Vagina (tissue), 2 donors: ENCODE results near the gene TNNC2.

Experiments
- POLR2A ChIP-seq, 2 donors: fragments of 450-650 bp; IDR thresholded peaks; one replicate each; pipeline ENCODE4 v1.6.1; 2017; ENCODE audit warnings: antibody characterized with exemption in 2 of 2, mild to moderate bottlenecking in 2 of 2, moderate library complexity in 2 of 2
- POLR2AphosphoS5 ChIP-seq, 2 donors: sonication (generic); formaldehyde crosslinking; IDR thresholded peaks; one replicate each; pipeline ENCODE4 v1.9.0; 2017; ENCODE audit warnings: antibody characterized with exemption in 2 of 2, mild to moderate bottlenecking in 2 of 2, low read depth in 1 of 2; ENCODE audit not compliant: insufficient read depth in 1 of 2
- TF ChIP-seq, protein P1 (sequence below), 3 experiments: fragments of 450-650 bp in 2 of 3; fragments of 200-600 bp in 1 of 3; sonication (generic) in 1 of 3; IDR thresholded peaks; one replicate each; pipeline ENCODE4 v1.5.1; 2017 to 2019; ENCODE audit warnings: antibody characterized with exemption in 3 of 3, mild to moderate bottlenecking in 2 of 3, moderate library complexity in 2 of 3

DNA sequence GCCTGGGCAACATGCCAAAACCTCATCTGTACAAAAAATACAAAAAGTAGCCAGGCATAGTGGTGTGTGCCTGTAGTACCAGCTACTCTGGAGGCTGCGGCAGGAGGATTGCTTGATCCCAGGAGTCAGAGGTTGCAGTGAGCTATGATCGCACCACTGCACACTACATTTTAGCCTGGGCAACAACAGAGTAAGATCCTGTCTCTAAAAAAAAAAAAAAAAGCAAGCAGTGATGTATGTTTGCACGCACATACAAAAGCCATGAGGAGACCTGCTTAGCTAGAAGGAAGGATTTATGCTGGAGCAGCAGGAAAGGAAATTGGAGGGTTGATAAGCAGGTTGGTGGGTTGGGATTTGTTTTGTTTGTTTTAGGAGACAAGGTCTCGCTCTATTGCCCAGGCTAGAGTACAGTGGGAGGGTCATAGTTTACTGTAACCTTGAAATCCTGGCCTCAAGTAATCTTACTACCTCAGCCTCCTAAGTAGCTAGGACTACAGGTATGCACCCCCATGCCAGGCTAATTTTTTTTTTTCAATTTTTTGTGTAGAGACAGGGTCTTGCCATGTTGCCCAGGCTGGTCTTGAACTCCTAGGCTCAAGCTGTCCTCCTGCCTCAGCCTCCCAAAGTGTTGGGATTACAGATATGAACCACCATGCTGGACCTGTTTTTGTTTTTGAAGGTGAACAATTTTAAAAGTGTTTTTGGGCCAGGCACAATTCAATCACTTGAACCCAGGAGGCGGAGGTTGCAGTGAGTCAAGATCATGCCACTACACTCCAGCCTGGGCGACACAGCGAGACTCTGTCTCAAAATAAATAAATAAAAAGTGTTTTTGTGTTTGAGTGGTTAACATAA is 34.3 kb upstream of the TNNC2 start:
- TF ChIP-seq POLR2AphosphoS5 (IDR thresholded peaks at IDR 0.05; ENCODE audit: insufficient read depth in 1 of 2, low read depth in 1 of 2) (no peak), POLR2A (IDR thresholded peaks at IDR 0.05) (no peak)
- TF ChIP-seq, protein P1, sequence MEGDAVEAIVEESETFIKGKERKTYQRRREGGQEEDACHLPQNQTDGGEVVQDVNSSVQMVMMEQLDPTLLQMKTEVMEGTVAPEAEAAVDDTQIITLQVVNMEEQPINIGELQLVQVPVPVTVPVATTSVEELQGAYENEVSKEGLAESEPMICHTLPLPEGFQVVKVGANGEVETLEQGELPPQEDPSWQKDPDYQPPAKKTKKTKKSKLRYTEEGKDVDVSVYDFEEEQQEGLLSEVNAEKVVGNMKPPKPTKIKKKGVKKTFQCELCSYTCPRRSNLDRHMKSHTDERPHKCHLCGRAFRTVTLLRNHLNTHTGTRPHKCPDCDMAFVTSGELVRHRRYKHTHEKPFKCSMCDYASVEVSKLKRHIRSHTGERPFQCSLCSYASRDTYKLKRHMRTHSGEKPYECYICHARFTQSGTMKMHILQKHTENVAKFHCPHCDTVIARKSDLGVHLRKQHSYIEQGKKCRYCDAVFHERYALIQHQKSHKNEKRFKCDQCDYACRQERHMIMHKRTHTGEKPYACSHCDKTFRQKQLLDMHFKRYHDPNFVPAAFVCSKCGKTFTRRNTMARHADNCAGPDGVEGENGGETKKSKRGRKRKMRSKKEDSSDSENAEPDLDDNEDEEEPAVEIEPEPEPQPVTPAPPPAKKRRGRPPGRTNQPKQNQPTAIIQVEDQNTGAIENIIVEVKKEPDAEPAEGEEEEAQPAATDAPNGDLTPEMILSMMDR (IDR thresholded peaks at IDR 0.05) = no peak
